ENCODE measurements around the gene LAD1. TPM values are rescaled to one million over a fixed set of nuclear protein-coding genes. Genes with fewer than 3 reads are reported as not detected.

The LAD1 gene
- total and polyA plus RNA-seq, 8 donors: 11.5 to 37.6 (median 12.0) TPM

GRCh38 chr1:201423655-201424054 is 24.5 kb upstream of the LAD1 start:
- TF ChIP-seq CTCF (IDR thresholded peaks at IDR 0.05): no peak
- Histone ChIP-seq H3K27ac (no peak overlapping the region), H3K27me3 (no peaks in the 10 kb centered on the region), H3K36me3 (no peaks in the 10 kb centered on the region), H3K4me1 (no peaks in the 10 kb centered on the region), H3K4me3 (no peak overlapping the region), H3K9me3 (no peaks in the 10 kb centered on the region)
- no peak for DNase-seq
- intact Hi-C loops (cut with DNase I): no loop called here
- no peak for ATAC-seq

GRCh38 chr1:201422436-201423030 is 23.4 kb upstream of the LAD1 start:
- Histone ChIP-seq H3K9me3 (no peaks in the 10 kb centered on the region), H3K27me3 (no peaks in the 10 kb centered on the region), H3K4me3 (no peak overlapping the region), H3K4me1 (no peaks in the 10 kb centered on the region), H3K36me3 (no peaks in the 10 kb centered on the region), H3K27ac (no peak overlapping the region)
- no peak for DNase-seq
- ATAC-seq: no peak
- no peak for TF ChIP-seq CTCF (IDR thresholded peaks at IDR 0.05)
- intact Hi-C loops (cut with DNase I): no loop called here

- Histone ChIP-seq H3K27me3 (no peaks in the 10 kb centered on the region), H3K36me3 (no peaks in the 10 kb centered on the region), H3K4me3 (no peak overlapping the region), H3K27ac (no peak overlapping the region), H3K9me3 (no peaks in the 10 kb centered on the region), H3K4me1 (no peaks in the 10 kb centered on the region)
- intact Hi-C loops (cut with DNase I): no loop called here
- TF ChIP-seq CTCF (IDR thresholded peaks at IDR 0.05): no peak
- ATAC-seq (no peak), DNase-seq (no peak)
Measured at GRCh38 chr1:201422026-201422425, 22.9 kb upstream of the LAD1 start.

- Histone ChIP-seq H3K36me3 (no peaks in the 10 kb centered on the region), H3K9me3 (no peaks in the 10 kb centered on the region), H3K4me1 (no peaks in the 10 kb centered on the region), H3K4me3 (no peak overlapping the region), H3K27ac (no peak overlapping the region), H3K27me3 (no peaks in the 10 kb centered on the region)
- ATAC-seq: no peak
- TF ChIP-seq CTCF (IDR thresholded peaks at IDR 0.05): no peak
- no peak for DNase-seq
- intact Hi-C loops (cut with DNase I): no loop called here
Measured at GRCh38 chr1:201421041-201421440, 21.9 kb upstream of the LAD1 start.

GRCh38 chr1:201420608-201421002 is 21.5 kb upstream of the LAD1 start:
- intact Hi-C loops (cut with DNase I): no loop called here
- Histone ChIP-seq H3K27me3 (no peaks in the 10 kb centered on the region), H3K4me1 (no peaks in the 10 kb centered on the region), H3K9me3 (no peaks in the 10 kb centered on the region), H3K36me3 (no peaks in the 10 kb centered on the region), H3K4me3 (no peak overlapping the region), H3K27ac (no peak overlapping the region)
- DNase-seq (no peak), ATAC-seq (no peak)
- no peak for TF ChIP-seq CTCF (IDR thresholded peaks at IDR 0.05)

Measured in left lung (tissue), 10 donors.